Right forelimb (tissue), 1 donor: ENCODE data around the gene ALS2.

ENCODE experiments used
- DNase-seq: peaks from one replicate; pipeline ENCODE4 v3.0.0-alpha.2; 2018

ALS2 gene

DNA sequence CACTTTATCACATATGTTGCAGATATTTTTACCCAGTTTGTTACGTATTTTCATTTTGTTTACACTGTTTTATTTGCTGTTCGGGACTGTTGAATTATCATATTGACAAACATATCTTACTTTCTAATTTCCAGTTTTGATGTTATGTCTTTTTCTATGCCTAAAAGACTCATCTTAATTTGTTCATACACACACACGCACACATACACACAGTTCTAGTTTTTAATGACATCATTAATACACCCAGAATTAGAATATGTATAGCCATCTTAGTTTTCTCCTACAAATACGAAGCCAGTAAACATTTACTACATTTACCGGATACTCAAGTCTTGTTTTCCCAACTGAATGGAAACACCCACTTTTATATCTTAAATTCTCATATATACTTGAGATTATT lies 29.2 kb downstream of the ALS2 start:
- DNase-seq, result no peak

DNA sequence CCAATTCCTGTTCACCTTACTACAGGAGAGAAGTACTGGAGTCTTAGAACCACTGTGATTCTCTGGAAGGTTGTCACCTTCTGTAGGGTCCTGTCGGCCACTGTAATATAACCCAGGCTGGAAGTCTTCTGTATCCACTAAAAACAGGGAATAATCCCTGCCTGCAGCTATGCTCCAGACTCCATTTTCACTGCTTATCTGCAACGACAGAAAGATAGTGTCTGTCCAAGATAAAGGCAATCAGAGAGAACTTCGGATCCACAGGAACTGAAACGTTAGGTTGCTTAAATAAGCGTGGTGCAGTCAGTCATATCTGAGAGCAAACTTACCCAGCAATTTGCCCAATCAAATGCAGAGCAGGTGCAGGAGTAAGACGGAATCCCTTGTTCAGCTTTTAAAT lies 34.2 kb downstream of the ALS2 start:
- DNase-seq, result no peak

DNA sequence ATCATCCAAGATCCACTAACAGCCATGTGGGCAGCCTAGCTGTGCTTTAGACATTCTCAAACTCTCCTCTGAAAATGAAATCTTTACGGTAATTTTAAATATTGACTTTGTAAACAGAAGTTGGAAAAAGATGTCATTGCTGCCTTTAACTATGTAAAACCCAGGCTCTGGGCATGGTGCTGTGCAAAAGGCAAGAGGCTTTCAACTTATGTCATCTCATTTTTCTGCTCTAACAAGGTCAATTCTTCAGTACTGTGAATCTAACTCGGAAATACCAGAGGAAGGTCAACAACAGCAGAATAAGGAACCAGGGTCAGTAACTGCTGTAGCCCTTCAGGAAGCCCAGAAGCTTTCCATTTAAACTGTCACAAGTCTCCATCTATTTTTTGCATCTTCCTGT lies 45.2 kb downstream of the ALS2 start:
- DNase-seq, result no peak

DNA sequence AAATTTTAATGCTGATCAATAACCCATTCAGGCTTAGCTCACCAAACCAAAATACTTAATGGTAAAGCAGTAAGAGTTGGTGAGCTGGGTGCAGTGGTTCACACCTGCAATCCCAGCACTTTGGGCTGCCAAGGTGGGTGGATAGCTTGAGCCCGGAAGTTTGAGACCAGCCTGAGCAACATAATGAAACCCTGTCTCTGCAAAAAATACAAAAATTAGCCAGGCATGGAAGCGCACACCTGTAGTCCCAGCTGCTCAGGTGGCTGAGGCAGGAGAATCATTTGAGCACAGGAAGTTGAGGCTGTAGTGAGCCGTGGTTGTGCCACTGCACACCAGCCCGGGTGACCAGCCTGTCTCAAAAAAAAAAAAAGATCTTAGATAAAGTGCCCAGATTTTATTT lies 46.6 kb downstream of the ALS2 start:
- no peak for DNase-seq

DNA sequence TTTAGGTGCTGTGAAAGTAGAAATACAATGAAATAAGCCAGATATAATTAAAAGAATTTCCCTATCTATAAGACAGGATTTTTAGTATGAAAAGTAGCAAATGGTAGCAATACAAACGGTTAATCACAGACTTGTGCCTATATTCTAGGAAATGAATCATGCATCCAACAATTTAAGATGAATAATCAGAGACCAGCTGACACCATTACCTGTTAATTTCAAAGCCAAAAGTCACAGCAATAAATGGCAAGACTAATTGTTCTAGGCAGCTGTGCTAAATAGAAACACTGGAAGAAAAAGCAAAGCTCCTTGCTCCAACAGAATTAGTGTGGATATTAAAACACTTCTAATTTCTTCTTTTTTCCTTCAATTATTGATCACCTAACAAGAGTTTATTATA lies 47.2 kb downstream of the ALS2 start:
- DNase-seq, result no peak

DNA sequence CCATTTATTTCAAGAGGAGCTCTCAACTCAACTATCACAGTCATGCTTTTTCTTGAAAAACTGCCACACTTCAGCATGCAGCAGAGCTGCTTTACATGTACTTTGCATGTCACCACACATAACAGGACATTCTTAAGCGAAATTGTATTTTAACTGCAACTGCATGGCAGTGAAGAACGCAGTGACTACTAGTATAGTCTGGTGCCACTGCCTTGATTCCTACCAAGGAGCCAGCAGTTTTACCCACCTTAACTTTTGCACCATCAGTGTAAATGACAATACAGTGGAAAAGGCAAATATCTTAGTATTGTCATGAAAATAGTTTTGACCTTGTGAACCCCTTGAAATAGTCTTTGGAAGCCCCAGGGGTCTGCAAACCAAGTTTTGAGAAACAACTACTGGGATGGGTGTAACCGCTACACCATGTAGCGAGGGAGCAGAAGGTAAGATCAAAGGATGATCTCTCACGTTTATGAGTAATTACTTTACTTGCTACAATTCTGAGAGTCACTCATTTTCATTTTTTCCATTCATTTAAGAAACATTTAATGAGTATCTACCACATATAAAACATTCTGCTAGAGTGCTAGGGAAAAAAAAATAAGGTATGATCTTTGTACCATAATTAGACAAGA lies 50.0 kb downstream of the ALS2 start:
- no peak for DNase-seq

DNA sequence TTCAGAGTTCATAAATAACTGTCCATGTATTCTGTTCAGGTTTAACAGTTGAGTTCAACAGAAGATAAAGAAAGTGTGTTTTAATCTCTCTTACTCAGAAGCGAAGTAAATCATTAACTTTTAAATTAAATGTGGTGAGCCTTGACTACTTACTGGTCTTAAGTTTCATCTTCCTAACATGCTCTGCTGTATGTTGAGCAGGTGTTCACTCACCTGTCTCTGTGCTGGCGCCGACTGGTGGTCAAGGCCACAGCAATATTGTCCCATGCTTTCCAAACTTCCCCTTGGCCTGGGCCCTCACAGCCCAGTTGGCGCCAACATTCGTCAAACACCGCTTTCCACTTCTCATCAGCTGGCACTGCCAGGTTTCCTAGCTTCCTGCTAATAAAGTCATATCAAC lies 65.3 kb downstream of the ALS2 start:
- no peak for DNase-seq

DNA sequence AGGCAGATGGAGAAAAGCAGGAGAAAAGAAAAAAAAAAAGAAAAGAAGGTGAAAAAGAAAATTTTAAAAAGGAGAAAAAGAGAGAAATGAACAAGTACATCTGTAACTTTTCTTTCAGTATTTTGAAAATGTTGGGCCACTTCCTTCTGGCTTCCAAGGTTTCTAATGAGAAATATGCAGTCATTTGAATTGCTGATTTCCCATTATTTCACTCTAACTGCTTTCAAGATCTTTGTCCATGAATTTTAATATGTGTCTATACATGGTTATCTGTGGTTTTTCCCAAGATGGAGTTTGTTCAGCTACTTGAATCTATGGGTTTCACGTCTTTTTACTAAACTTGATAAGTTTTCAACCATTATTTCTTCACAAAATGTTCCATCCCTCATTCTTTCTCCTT lies 68.0 kb downstream of the ALS2 start:
- no peak for DNase-seq

DNA sequence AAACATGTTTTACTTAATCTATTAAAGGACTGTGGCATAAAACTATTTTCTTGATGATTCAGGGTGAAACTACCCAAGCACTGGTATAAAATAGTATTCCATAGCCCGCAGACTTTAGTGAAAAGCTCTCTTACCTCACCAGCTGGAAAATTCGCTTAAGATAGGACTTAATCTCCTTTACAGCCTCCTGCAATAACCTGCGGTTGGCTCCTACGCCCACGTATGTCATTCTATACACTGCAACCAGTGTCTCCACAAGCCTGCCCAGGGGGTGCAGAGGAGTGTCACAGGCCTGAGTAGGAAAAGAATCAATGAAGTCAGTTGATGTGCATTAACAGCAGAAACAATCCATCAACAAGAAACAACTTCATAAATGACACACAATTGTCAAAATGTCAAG lies 71.0 kb downstream of the ALS2 start:
- DNase-seq, result no peak

DNA sequence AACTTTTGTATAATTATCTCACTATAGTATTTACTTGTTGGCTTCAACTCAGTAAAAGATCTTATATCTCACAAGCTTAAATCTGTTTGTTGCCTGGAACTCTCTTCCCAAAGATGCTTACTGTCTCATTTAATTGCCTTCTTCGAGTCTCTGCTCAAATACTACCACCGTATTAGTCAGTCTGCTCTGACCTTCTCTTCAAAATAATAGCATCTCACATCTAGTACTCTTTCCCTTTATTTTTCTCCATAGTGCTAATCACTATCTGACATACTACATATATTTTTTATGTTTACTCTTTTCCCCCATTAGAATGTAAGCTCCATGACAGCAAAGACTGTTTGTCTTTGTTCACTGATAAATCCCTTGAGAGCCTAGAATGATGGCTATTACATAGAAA lies 71.7 kb downstream of the ALS2 start:
- DNase-seq, result no peak

DNA sequence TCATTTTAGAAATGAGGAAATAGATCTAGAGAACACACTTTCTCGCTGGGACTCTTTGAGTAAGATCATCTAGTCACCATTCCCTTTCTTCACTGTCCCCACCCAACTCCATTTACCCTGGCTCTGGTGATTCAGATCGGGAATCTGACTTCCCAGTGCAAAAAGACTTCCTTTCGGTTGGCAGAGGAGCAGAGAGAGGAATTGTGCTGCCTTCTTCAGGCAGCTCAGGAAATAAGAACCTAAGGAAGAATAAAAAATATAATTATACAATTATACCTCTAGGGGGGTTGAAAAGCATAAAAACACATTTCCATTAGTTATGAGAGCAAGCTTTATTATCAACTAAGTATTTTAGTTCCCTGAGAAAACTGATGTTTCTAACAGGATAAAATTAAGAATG lies 73.0 kb downstream of the ALS2 start:
- no peak for DNase-seq

DNA sequence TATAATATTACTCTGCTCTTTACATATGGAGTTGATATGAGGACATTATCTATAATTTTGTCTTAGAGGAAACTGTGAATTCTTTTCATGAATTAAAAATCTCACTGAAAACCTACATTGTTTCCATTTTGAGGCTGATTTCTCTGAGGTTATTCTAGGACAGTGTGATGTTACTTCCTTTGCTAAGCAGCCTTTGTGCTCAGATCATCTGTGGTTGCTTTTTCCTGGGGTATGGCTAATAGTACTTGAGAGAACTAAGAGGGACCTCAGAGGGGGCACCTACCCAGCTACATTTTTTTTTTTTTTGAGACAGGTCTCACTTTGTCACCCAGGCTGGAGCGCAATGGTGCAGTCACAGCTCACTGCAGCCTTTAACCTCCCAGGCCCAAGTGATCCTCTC lies 73.6 kb downstream of the ALS2 start:
- DNase-seq, result no peak

DNA sequence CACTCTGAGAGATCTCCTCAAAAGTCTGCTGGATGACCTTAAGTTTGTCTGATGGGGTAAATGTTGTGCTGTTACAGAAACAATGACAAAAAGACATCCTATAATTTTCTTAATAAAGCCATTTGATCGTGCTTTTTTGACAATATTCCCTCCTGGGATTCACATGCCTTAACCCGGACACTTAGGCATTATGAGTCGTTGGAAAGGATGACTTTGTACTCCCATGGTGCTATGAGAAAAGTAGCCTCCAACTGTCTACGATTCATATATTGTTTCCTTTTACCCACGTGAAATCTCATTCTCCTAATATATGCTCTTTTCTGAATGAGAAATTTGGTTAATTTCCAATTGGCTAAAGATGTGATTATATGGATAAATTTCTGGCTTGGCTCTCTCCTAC lies 76.2 kb downstream of the ALS2 start:
- DNase-seq, result no peak

DNA sequence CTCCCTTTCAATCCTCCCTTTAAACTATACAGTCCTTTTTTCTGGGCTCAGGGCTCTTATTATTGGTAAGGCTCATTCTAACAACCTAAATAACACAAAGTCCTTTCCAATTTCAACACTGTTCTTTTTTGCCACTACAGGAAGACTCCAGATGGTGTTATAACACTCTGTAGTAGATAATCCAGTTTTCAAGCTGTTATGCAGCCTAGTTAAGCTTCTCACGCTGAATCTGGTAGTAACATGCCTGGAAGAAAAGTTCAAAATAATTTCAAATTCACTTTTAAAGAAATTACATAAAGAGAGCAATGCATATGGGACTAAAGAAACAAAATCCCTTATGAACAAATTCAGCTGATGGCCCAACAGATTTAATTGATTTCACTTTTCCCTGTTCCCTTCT lies 79.1 kb downstream of the ALS2 start:
- DNase-seq, result no peak

DNA sequence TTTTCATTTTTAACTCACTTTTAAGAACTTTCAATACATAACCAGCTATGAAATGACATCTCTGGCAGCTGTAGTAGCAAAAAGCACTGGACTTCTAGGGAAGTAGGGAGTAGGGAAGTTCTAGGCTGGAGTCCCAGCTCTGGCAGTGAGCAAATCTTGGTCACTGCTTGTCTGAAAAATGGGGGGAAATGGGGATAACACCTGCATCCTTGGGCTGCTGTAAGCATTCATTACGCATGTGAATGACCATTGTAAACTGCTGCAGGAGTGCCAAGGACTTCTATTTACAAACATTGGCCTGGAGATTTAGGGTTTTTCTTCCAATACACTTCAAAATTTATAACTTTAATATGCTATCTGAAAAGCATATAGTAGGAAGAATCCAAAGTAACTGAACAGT lies 81.3 kb downstream of the ALS2 start:
- DNase-seq, result no peak

DNA sequence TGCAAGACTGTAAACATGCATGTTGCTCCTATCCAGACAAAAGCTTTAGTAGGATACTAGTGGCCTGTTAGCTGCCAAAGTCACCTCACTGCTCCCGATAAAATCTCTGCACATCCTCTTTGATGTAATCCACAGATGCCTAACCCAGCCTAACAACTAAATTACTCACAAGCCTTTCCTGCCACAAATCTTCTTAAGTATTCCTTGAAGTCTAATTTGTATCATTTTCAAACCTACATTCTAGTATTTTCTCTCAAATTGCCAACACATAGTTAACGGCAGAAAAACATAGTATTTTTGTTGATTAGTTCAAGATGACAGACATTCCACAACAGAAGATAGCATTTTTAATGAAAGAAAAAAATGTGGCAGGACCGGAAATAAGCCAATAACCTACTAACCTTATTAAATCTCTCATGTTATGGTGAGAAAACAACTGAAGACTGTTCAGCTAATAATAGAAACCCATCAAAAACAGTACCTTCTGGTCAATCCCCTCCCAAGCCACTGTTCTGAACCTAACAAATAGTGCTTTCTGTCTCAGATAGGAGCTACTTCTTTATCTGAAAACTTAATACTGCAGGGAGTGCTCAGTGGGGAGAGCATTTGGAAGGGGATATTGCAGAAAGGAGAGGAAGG lies 82.0 kb downstream of the ALS2 start, which contains the start of gene MPP4:
TSS of gene MPP4 (minus strand) at position 57 of the 639 bp plus-strand sequence. CDS start 4,690 bp downstream, outside the sequence.
- DNase-seq, result no peak

DNA sequence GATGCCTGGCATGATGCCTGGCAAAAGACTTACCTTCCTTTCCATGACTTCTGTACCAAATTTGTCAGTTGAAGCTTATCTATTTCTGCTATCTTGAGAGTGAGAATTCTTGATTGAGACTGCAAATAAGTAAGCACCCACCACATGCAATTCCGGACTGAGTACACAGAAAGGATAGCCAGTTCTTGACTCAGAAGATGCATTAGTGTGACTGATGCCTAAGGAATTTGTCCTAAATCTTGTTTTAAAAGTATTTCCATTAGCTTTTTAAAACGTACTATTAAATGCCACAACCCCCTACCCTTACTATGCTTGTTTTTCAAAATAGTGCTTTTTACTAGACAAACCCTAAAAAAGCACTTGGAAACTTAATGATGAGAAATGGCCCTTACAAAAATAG lies 82.8 kb downstream of the ALS2 start:
- DNase-seq, result no peak

DNA sequence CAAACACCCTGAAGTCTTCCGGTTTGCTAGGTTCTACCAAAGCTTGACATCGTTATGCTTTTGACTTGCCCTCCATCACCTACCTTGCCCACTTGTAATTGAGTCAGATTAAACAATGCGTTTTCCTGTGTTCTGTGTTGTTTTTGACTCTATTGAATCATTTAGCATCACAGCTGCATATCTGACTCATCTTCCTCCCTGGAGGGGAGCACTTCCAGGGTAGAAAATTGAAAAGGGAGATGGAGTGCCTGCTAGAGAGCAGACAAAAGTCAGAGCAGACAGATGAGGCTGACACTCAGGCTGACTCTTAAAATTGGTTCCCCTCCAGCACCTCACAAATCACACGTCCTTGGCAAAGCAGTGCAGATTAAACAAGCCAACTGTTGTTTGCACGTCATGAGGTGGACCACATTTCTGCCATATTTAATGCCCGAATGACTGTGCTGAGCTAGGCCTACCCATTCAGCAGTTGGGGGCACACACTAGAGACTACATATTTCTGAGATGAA lies 84.5 kb downstream of the ALS2 start:
- no peak for DNase-seq

DNA sequence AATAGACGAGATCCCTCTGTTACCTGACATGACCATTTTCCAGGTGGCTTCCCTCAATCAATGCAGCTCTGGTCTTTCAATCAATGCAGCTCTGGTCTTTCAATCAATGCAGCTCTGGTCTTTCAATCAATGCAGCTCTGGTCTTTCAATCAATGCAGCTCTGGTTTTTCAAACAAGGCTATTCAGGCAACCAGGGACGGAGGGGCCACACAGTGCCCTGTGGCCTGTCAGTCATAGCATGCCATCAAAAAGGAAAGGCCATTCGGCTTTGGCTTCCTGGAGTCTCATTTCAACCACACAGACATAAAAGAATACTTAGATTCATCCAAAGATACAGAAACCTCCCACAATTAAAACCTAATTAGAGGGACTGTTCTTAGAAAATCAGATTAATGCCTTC lies 95.6 kb downstream of the ALS2 start:
- no peak for DNase-seq

DNA sequence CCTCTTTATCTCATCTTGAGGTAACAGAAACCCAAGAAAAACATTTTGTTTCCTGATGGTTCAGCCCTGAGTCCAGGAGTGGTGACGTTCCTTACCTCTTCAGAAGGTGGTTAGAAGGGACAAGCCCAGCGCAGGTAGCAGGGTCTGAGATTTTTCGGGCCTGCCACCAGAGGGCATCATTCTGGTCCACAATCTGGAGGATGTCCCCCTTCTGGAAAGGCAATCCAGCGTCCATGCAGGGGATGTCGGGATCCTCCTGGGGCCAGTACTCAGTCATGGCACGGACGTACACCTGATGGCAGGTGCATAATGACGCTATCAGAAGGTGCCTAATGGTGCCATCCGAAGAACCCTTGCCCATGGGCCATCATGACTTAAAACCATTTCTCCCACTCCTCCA lies 100.0 kb downstream of the ALS2 start:
- DNase-seq, result no peak

DNA sequence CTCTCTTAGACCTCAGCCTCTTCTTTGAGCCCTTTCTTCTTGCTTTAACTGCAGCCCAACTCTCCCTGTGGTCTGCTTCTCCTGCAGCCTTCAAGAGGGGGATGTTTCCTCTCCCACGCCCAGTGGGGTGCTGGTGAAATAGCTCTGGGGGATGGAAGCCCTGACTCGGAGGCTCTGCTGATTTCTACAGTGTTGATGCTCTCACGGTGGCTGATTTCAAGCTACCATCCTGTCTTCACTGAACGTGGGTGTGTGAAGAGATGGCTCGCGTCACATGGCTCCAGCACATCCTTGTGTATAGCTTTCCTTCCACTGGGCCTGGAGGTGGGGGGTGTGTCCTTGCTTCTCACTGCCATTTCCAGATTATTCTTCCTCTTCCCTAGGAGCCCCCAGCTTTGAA lies 102.3 kb downstream of the ALS2 start:
- DNase-seq, result no peak

DNA sequence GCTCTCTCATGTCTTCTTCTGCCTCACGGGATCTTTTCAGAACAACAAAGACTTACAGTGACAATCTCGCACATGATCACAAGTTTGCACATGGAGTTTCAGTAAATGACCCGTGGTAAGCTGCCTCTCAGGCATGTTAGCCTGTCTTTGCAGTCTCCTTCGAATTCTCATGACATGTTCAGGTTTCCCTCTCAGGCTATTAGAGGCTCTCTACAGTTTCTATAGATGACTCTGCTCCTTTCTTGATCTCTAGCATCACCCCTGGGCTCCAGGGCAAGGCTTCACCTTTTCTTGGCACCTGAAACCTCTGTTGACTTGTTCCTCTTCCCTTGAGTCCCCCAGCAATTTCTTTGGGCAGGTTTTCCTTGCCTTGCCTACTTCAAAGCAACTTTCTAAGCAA lies 105.3 kb downstream of the ALS2 start:
- DNase-seq, result no peak

DNA sequence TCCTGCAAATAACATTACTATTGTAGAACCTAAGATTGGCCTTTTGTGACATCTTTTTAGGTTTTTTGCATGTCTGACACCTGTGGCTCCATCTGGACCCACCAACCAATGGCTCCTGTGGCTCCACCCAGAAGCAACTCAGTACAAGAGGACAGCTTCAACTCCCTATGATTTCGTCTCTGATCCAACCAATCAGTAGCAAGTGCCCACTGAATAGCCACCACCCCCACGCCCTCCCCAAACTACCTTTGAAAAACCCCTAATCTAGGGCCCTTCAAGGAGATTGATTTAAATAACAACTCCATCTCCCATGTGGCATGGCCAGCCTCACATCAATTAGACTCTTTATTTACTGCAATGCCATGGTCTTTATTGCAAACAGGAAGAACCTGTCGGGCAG lies 105.9 kb downstream of the ALS2 start:
- DNase-seq, result no peak

DNA sequence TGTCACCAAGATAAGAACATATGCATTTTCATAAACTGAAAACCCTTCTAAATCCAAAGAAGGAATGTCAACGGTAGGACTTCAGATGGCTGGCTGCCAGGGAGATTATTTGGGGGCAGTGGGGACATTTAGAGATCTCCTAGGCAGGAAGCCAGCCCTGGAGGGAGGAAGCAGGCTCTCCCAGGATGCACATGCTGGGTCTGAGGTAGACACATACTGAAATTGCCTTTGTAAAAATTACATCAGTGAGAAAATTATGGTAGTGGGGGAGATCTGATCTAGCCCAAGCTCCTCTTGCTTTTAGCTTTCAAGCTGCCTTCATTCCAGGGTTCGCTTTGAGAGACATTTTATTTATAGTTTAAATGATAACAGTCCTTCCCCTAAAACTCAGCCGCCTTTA lies 106.4 kb downstream of the ALS2 start:
- DNase-seq, result no peak

DNA sequence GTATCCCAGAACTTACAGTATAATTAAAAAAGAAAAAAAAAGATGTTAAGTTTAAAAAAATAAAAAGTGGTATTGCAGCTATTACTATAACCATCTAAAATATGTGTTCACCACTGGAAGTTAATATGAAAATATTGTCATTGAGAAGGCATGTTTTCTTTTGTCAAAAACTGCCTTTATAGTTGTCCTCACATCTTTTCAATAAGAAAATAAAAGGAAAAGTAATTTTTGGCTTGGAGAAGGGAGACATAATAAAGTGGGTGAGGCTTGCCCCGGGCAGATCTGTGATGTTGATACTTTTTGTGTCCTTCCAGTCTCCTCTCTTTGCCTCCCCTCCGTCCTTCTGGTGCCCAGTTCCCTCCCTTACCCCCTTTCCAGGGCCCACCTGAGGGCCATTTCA lies 107.2 kb downstream of the ALS2 start:
- no peak for DNase-seq
